ENCODE data around the gene TMEM62.
"Not testable (repeated sequence)": the region's sequence is repeated elsewhere in the genome, so short reads cannot be mapped to it uniquely, and the experiment has no call there.

Gene TMEM62

GRCh38 chr15:43184407-43185124 is 51.2 kb downstream of the TMEM62 start:
- no peak for DNase-seq

GRCh38 chr15:43185157-43186002 is 52.0 kb downstream of the TMEM62 start, which contains the start of gene CCNDBP1:
TSS of gene CCNDBP1 (plus strand) at chr15:43185403. CDS start at chr15:43185499, 96 bp downstream.
- peak; percentile 52 for DNase-seq

GRCh38 chr15:43186003-43186353 is 52.6 kb downstream of the TMEM62 start:
- DNase-seq: no peak

GRCh38 chr15:43187544-43188155 is 54.3 kb downstream of the TMEM62 start:
- peak; percentile 31 for DNase-seq

GRCh38 chr15:43189296-43189695 is 55.9 kb downstream of the TMEM62 start:
- no peak for DNase-seq

- DNase-seq: no peak
Measured at GRCh38 chr15:43190178-43190577, 56.8 kb downstream of the TMEM62 start.

GRCh38 chr15:43193710-43194109 is 60.3 kb downstream of the TMEM62 start:
- DNase-seq: no peak

- DNase-seq: no peak
Measured at GRCh38 chr15:43194795-43195194, 61.4 kb downstream of the TMEM62 start.

- DNase-seq: no peak
Measured at GRCh38 chr15:43196760-43197548, 63.6 kb downstream of the TMEM62 start.

- DNase-seq: not testable (repeated sequence)
Measured at GRCh38 chr15:43197773-43198172, 64.4 kb downstream of the TMEM62 start.

- DNase-seq: not testable (repeated sequence)
Measured at GRCh38 chr15:43198556-43198955, 65.2 kb downstream of the TMEM62 start.

- no peak for DNase-seq
Measured at GRCh38 chr15:43198992-43199391, 65.6 kb downstream of the TMEM62 start.

GRCh38 chr15:43199945-43200488 is 66.6 kb downstream of the TMEM62 start:
- no peak for DNase-seq

- peak; percentile 52 for DNase-seq
Measured at GRCh38 chr15:43204016-43204901, 70.9 kb downstream of the TMEM62 start.

GRCh38 chr15:43206054-43206453 is 72.7 kb downstream of the TMEM62 start:
- no peak for DNase-seq

GRCh38 chr15:43207024-43207423 is 73.6 kb downstream of the TMEM62 start:
- DNase-seq: no peak

GRCh38 chr15:43208052-43209002 is 74.9 kb downstream of the TMEM62 start:
- no peak for DNase-seq

- DNase-seq: no peak
Measured at GRCh38 chr15:43209059-43209824, 75.9 kb downstream of the TMEM62 start.

GRCh38 chr15:43210172-43210745 is 76.9 kb downstream of the TMEM62 start:
- DNase-seq: no peak

Data from amniotic stem cell (primary cell).